GM18873 (cell line): ENCODE measurements around the gene UTRN.
A peak's percentile ranks its signal among the peaks of the same experiment; 100 is the strongest.

Source experiments
- ATAC-seq: cut with Tn5 transposase; IDR thresholded peaks from one replicate; pipeline ENCODE4 v1.9.1; 2021; ENCODE audit warnings: mild to moderate bottlenecking, moderate library complexity, moderate number of reproducible peaks; ENCODE audit not compliant: unreplicated experiment, low FRiP score

Gene UTRN

DNA sequence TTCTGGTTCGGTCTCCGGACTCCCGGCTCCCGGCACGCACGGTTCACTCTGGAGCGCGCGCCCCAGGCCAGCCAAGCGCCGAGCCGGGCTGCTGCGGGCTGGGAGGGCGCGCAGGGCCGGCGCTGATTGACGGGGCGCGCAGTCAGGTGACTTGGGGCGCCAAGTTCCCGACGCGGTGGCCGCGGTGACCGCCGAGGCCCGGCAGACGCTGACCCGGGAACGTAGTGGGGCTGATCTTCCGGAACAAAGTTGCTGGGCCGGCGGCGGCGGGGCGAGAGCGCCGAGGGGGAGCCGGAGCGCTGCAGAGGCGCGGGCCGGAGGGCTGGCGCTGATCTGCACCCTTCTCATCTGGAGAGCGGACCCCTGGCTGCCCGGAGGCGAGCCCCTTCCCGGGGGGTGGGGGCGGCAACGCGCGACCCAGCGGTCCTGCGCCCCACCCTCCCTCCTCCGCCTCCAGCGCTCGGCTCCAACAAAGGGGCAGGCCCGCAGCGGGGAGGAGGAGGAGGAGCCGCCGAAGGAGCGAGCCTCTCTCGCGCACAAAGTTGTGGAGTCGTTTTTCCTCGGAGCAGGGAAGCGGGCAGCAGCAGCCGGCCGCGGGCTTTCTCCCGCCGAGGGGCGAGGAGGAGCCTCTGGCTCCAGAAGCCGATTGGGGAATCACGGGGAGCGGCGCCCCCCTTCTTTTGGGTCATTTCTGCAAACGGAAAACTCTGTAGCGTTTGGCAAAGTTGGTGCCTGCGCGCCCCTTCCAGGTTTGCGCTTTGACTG, at the start of gene UTRN:
UTRN (plus strand) TSS at position 553 of the 765 bp plus-strand sequence. CDS start 6,494 bp downstream, outside the sequence.
- peak; percentile 43 for ATAC-seq

DNA sequence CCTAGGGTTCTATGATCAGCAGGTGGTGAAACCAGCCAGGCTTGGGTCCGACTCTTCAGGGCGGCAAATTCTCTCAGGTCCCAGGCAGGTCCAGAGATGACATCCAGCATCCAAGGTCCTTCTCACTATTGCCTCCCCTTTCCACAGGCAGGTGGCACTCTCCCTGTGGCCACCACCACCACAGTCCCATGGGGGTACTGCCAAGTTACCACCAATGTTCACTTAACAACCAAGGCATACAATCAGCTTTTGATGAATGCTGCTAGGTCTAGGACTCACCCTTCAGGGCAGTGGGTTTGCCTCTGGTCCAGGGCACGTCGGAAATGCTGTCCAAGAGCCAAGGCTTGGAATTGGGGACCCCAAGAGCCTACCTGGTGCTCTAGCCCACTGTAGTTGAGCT, 40.4 kb upstream of the UTRN start:
- ATAC-seq = no peak

DNA sequence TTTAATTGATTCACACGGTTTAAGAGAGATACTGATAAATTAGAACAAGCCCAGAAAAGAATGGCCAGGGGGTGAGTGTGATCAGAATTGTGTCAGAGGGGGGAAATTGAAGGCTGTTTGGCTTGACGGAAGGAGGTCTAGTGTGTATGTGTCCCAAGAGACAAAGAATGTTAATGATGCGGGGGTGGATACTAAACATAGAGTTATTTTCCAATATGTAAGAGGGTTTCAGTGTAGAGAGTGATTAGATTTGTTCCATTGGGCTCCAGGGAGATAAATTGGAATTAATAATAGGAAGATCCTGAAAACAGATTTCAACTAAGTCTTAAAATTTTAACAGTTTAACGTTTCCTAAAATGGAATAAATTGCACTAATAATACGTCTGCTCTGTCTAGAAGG, 38.1 kb upstream of the UTRN start:
- no peak for ATAC-seq

DNA sequence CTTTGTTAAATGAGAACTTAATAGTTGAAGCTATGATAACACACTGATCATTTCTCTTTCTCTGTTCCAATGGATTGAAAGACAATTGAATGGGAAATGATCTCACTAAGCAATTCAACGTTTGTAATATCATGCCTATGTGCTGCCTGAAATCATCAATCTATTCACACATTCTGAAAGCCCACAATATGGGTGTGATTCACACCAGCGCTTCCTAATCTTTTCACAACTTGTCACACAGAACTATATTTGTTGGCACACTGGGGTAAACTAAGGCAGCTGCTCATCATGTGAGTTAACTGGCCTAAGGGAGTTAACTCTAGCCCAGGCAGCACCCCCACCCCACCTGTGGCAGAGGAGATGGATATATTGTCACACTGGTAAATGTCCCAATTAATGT, 37.1 kb upstream of the UTRN start:
- no peak for ATAC-seq

DNA sequence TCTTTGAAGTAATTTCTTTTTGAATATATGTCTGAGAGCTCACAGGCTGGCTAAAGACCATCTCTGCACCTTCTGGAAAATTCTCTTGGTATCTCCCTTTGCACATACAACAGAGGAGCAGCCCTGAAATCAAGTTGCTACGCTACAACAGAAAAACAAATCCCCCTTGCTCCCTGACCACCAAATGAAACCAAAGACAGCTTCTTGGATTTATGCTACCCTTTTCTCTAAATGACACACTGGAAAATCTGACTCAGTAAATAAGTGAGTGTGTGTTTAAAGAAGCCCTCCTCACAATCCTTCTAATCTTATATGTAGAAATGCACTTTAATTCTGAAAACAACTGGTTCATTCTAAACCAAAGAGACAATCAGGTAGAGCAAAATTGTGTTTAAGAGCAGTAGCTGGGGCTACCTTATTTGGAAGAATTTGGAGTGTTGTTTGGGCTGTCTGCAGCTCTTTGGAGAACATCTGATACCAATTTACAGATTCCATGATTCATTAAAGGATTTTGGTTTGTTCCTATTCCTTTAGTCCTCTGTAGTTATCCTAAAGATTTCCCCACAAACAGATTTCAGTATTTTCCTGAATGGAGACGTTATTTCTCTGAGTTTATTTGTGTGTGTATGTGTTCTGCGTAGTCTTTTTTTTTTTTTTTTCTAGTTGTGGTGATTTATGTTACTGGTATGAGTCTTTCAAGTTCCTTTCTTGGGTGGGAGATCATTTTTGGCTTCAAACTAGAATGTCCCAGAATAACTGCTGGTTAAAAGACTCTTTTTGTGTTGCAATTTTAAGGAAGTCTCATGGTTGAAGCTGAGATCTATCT, 36.4 kb upstream of the UTRN start:
- ATAC-seq = no peak

DNA sequence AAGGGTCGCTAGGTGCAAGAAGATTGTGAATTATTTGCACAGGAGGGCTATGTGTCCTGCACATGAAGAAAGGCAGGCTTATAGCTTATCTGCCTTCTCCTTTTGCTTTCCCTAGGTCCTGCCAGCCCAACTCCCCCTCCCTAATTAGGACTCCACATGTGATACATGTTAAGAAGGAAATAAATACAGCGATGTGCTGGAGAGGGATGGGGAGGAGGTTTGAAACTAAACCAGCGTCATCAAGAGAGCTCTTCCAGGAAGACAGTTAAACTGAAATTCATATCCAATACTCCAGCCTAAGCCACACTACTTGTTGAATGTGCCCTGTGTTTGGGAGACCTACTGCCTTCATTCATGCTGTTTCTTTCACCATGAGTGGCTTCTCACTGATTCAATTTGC, 34.9 kb upstream of the UTRN start:
- ATAC-seq = no peak

DNA sequence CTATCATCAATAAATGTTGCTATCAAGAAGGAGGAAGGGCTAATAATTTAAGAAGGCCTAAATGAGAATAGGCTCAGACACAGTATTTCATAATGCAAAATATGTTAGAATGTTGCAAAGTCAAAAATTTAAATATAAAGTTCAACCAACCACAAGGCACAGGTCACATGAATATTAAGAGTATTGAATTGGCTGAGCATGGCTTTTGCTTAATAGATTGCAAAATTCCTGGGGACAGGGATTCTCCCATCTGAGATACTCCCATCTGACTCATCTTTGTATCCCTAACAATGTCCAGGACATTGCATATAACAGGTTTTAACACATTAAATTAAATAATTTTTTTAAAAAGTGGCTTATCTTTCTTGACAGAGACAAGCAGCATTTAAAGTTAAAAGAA, 32.9 kb upstream of the UTRN start:
- ATAC-seq = no peak

DNA sequence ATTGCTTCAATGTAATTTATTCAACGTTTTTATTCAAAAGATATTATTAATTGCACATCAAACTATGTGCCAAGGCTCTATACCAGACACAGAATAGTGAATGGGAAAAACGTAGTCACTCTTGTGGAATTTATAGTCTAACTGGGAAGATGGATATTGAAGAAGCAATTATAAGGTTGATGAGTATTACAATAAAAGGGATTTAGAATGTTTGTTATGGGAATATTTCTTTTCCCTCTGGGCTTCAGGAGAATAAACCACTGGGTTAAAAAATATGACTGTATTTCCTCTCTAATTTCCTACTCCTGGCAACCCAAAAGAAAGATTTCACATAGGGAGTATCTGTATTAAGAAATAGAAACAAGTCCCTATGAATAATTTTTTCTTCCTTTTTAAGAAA, 25.1 kb upstream of the UTRN start:
- no peak for ATAC-seq

DNA sequence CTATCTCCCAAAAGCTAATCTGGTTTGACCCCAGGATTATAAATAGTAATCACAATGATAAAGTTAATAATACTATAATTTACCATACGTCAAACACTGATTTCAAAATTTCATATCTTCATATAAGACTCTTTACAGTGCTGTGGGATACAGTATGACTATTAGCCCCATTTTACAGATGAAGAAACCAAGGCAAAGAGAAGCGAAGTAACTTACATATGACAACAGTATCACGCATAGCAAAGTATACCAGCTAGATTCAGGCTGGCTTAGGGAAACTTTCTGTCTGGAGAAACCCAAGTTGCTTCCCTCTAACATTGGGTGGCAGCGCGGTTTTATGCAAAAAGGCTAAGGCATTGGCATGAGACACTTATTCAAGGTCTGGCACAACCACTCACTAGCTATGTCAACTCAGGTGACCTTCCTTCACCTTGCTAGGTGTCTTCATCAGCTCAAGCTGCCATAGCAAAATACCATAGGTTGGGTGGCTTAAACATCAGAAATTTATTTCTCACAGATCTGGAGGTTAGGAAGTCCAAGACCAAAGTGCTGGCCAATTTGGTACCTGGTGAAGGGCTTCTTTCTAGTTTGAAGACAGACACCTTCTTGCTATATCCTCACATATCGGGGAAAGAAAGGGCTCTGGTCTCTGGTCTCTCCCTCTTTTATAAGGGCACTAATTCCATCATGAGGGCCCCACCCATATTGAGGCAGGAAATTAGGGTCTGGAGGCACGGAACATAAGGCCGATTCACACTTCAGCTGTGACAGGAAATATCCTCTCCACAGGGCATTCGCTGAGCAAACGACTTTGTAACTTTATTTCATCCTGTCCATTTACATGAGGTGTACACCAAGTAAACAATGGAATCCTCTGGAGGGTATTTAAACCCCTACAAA, 22.4 kb upstream of the UTRN start:
- no peak for ATAC-seq

DNA sequence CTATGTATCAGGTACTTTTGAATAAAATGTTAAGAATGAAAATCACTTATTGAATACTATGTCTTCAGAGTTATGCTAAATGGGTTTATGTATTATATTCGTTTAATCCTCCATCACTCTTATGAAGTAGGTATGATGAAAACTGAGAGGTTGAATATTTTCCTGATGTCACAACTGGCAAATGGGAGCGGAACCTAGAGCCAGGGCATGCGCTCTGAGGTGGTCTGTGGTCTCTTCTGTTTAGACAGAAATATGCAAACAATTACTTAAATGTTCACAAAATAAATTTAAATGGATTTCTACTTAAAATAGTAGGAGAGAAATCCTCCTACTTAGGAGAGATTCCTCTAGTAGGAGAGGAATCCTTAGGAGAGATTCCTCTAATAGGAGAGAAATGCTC, 21.3 kb upstream of the UTRN start:
- ATAC-seq = no peak

DNA sequence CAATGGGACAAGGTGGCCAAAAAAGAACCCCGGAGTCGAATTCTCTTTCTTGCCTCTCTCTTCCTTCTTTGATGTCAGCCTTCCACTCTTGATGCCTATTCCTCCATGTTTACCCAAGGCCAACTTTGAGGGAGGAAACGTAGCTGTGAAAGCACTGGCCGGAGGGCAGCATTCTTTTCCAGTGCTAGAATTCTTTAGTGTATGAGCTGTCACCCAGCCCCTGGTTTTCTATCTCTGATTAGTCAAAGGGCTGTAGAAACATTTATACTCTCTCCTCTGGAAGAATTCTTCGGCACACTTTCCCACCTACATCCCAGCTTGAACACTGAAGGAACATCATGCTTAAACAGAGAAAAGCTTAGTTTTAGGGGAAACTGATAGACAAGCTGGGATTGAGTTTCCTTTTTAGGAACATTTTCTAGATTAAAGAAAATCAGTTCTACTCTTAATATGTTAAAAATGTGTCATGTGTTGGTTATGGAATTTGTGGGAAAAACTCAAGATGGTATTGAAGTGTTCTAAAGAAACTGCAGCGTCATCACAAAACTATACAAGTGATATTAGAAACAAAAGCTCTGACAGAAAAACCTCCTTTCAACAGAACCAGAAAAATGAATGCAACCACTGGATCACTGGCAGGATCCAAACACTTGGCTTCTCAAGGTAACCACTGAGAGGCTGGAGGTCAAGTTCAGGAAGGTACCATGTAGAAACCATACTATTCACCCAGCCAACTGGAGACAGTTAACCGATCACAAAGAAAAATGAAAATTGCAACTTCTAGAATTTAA, 20.7 kb upstream of the UTRN start:
- no peak for ATAC-seq

DNA sequence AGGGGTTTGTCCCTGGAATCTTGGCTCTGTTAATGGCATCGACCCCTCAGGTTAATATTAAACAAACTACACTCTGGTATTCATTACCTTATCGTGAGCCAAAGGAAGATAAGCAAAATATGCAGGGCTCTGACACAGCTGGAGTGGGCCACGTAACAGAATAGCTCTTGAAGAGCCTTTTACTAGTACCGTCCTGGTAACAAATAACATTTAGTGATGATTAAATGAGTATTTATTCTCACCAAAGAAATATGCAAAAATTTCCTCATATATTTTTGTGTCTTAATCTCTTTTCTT, 20.1 kb upstream of the UTRN start:
- ATAC-seq = no peak

DNA sequence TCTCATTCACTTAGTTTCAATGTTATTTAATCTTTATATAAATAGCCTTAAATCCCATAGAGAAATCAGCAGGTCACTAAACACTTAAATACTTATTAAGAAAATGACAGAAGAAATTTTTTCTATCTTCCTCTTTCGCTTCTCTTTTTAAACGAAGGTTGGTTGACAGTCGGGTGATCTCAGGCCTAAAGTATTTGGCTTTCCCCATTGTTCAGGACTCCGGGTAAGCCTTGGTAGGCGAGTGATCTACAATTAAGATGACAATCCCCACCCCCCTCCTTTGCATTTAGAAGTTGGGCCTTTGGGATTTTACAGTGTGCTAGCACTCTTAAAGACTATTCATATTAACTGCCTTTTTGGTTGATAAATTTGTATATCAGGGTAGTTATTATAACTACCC, 19.7 kb upstream of the UTRN start:
- ATAC-seq = no peak

DNA sequence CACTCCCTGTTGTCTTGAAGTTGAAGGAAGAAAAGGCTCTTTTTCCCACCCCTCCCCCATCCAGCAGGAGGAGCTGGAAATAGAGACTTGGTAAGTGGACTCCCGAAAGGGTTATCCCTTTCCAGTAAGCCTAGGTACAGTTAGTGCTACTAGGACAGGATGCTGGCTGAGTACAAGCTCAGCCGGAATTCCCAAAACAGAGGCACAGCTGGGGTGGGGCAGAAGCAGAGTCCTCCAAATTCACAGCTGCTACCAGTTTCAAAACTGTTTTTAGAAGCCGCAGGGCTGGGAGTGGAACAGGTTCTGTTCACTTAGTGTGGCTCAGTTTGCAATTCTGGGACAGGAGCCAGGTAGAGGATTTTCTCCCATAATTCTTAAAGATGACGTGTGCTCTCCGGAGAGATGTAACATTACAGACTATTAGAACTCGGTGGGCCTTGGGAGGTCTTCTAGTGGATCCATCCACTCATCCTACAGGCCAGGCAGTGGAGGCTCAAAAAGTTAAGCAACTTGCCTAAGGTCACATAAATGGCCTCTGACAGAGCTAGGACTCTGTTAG, 19.0 kb upstream of the UTRN start:
- no peak for ATAC-seq

DNA sequence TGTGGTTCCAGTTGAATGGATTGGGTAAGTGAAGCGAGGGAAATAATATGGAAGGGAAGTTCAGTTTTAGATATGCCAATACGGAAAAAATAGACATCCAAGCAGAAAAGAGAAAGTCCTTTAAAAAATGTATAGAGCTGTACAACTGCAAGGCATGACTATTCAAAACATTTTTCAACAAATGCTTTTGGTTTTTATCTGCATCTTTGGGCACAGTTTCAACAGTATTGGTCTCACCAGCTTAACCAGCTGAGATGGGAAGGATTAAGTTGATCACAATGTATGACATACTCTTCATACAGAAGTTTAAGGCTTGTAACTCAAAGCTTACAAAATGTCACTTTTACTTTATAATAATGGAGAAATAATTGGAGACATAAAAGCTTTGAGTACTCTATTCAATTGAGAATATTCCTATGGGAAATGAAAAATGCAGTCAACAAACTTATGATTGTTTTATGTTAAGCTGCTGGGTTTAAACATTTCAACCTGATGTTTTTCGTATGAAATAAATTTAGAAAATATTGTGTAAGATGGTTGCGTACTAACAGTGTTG, 16.3 kb upstream of the UTRN start:
- ATAC-seq = no peak

DNA sequence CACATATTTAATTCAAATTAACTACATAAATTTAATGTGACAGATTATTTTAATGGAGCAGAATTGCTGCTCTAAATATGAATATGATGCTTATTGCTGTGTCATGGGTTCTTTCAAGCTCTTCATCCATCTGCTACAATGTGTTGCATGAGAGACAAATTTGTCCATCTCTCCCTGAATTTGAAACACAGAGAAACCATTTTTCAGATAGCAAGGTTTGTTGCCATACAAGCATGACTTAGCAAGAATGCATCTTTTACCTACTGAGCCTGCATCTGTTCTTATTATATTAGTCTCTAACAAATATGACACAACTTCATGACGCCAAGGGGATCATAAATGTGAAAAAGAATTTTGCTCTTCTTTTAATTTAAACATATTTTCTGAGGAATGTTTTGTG, 8.0 kb upstream of the UTRN start:
- no peak for ATAC-seq

DNA sequence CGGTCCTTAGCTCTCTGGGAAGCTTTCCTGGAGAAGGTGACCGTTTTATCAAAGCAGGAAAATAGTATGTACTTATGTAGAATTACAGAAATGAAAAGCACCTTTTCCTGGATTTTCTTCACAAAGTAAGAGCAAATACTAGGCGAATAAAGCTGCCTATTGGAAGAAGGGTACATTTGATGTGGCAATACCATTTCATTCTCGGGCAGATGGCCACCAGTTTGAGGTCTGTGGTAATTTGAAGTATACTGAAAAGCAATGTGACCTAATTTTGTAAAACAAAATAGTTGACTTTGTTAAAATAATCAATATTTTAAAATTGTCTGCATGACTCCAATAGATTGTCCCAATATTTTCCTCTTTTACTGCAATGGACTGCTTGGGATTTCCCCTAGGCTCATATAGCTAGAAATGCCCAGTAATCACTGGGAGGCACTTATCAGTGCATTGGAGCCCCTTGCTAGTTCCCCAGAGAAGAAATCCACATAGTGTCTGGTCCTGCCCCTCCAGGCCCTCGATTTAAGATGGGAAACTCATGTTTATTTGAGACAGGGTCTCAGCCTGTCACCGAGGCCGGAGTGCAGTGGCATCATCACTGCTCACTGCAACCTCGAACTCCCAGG, 7.4 kb upstream of the UTRN start:
- ATAC-seq = no peak

DNA sequence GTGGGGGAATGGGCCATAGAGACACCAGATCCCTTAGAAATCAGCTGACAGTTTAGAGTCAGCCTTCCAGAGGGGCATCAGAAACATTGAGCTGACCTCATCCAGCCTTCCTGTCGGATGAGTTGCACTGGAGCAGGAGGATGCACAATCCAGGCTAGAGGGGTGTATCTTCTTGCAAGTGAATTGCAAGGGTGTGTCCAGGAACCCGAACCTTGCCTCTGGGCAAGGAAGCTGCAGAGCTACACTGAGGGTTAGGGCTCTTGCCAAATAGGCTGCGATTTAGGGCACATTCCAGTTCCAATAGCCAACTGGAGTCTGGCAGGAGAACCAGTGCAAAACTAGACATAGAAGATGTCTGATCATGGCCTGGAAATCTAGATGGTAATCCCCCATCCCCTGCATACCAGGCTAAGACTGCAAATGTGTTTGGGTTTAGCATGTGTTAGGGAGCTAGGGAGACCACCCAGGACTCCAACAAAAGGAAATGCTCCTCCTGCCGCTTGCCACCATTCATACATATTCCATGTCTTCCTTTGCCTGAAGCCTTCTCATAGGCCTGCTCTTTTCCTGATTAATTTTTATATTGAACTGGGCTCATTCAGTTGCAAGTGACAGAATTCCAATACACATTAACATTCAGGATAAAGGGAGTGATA, 6.3 kb upstream of the UTRN start:
- no peak for ATAC-seq
